Adrenal gland (tissue), 5 donors: ENCODE results near the gene CENPC.

Experiments
- POLR2A ChIP-seq, 2 donors: fragments of 450-650 bp; IDR thresholded peaks; one replicate each; pipeline ENCODE4 v1.6.1; 2017; ENCODE audit warnings: antibody characterized with exemption in 2 of 2, mild to moderate bottlenecking in 2 of 2, moderate library complexity in 1 of 2
- TF ChIP-seq, protein P1 (sequence below), 6 experiments: fragments of 450-650 bp in 4 of 6; fragments of 200-600 bp in 2 of 6; sonication (generic) in 1 of 6; IDR thresholded peaks; 1 replicate in 5 of 6; 2 replicates in 1 of 6; pipeline versions ENCODE4 v1.5.1 to v1.8.0; 2016 to 2021; ENCODE audit warnings: antibody characterized with exemption in 6 of 6, mild to moderate bottlenecking in 2 of 6, moderate library complexity in 1 of 6
- donor health status: DM: no; HTN: no; CAD: no.

DNA sequence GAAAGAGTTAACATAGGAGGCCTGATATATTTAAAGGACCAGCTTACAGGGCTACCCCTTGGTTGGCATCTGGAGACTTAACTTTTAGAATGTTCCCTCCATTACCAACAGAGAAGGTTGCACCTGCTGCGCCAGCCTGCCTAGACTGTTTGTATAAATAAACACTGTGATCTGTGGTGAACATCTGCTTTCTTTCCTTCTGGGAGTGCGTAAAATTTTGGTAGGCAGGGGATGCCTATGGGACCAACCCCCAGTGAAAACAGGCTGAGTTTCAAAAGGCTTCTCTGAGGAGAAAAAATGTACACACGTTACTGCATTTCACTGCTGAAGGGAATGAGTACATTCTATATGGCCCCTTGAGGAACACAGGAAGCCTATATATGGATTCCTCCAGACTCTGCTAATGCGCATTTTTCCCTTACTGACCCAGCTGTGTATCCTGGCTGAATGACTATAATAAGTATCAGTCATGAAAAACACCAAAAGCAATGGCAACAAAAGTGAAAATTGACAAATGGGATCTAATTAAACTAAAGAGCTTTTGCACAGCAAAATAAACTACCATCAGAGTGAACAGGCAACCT is 13.8 kb downstream of the CENPC start:
- TF ChIP-seq, protein P1, sequence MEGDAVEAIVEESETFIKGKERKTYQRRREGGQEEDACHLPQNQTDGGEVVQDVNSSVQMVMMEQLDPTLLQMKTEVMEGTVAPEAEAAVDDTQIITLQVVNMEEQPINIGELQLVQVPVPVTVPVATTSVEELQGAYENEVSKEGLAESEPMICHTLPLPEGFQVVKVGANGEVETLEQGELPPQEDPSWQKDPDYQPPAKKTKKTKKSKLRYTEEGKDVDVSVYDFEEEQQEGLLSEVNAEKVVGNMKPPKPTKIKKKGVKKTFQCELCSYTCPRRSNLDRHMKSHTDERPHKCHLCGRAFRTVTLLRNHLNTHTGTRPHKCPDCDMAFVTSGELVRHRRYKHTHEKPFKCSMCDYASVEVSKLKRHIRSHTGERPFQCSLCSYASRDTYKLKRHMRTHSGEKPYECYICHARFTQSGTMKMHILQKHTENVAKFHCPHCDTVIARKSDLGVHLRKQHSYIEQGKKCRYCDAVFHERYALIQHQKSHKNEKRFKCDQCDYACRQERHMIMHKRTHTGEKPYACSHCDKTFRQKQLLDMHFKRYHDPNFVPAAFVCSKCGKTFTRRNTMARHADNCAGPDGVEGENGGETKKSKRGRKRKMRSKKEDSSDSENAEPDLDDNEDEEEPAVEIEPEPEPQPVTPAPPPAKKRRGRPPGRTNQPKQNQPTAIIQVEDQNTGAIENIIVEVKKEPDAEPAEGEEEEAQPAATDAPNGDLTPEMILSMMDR (IDR thresholded peaks at IDR 0.05), result no peak
- TF ChIP-seq POLR2A (IDR thresholded peaks at IDR 0.05), result no peak
